ENCODE data around the gene ASPSCR1.
A peak's percentile ranks its signal among the peaks of the same experiment; 100 is the strongest.

Gene ASPSCR1

DNA sequence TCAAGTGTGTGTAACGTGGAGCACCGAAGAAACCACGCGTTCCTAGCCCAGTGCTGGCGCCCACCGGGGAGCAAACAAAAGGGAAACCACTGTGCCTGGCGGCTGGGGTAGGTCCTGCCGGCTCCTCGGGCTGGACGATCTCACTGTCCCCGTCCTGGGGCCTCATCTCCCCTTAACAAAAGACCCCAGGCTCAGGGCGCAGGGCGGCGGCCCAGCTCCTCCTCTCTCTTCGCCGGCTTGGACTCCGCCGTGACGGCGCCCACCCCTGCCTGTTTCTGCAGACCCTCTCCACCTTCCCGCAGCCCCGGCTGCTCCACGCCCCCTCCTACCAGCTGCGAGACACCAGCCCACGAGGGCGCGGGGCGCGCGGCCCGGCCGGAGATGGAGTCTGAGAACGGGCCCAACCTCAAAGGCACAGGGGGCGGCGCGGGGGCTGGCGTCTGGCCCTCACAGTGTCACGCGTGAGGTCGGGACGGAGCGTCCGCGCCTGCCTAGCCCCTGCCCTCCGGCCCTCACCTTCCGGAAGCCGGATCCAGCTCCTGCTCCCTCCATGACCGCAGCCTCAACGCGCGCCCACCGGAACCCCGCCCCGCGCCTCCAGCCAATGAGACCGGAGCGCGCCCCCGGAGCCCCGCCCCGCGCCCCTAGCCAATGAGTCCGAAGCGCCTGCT is 45.0 kb downstream of the ASPSCR1 start, which contains the start of gene CENPX:
CENPX (minus strand) TSS at position 569 of the 671 bp plus-strand sequence; CDS start at position 552, 17 bp downstream.
- H3K4me3 ChIP-seq (ENCODE audit: low read length), result peak within 1 kb of the TSS; percentile 74
- TF ChIP-seq, protein P1, sequence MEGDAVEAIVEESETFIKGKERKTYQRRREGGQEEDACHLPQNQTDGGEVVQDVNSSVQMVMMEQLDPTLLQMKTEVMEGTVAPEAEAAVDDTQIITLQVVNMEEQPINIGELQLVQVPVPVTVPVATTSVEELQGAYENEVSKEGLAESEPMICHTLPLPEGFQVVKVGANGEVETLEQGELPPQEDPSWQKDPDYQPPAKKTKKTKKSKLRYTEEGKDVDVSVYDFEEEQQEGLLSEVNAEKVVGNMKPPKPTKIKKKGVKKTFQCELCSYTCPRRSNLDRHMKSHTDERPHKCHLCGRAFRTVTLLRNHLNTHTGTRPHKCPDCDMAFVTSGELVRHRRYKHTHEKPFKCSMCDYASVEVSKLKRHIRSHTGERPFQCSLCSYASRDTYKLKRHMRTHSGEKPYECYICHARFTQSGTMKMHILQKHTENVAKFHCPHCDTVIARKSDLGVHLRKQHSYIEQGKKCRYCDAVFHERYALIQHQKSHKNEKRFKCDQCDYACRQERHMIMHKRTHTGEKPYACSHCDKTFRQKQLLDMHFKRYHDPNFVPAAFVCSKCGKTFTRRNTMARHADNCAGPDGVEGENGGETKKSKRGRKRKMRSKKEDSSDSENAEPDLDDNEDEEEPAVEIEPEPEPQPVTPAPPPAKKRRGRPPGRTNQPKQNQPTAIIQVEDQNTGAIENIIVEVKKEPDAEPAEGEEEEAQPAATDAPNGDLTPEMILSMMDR (conservative IDR thresholded peaks at IDR 0.05; ENCODE audit: low read length), result no peak
- DNase-seq (ENCODE audit: low read depth), result no peak

DNA sequence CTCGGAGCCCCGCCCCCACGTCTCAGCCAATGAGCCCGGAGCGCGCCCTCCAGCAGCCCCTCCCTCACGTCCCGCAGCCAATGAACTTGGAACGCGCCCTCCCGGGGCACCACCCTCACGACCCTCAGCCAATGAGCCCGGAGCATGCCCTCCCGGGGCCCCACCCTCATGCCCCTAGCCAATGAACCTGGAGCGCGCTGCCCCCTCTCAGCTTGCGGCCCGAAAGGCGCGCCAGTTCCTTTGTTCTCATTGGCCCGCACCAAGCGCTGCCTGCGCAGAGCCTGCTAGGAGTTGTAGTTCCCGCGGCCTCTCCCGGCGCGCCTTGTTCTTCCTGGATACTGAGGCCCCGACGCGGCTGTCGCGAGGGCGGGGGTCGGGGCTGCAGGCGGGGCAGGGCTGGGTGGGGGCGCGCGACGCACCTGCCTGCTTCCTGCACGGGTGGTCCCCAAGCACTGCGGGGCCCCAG is 45.6 kb downstream of the ASPSCR1 start, which contains the start of gene LRRC45:
LRRC45 (plus strand) TSS at position 325 of the 466 bp plus-strand sequence. CDS start 339 bp downstream, outside the sequence.
- H3K4me3 ChIP-seq (ENCODE audit: low read length), result peak within 1 kb of the TSS; percentile 74
- peak; percentile 100 for DNase-seq (ENCODE audit: low read depth)
- TF ChIP-seq, protein P1 (conservative IDR thresholded peaks at IDR 0.05; ENCODE audit: low read length), result no peak

DNA sequence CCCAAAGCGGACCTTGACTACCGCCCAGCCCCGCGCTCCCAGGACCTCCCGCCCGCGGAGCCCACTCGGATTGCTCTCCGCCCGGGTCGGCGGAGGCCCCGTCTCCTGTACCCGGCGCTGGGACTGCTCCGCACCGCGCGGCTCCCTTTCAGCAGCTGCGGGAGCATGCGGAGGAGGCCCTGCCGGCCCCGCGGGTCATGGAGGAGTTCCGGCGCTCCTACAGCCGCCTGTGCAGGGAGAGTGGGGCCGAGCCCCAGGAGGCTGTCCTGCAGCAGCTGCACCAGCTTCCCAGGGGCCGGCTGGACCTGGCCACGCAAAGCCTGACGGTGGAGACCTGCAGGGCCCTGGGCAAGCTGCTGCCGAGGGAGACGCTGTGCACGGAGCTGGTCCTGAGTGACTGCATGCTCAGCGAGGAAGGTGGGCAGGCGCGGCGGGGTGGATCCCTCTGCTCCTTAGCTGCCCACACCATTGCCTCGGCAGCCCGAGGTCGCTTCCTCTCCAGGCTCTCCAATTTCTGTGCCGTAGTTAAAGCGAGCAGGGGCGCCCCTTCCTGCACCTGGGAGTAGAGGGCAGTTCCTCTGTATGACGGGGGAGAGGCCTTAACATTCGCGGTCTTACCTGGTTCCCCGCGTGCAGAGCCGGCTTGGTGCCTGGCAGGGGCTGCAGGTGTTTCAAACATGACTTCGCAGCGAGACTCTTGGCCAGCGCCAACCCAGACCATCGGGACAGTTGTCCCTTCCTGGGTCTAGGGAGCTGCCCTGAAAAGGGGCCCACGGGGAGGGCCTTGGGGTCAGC is 46.2 kb downstream of the ASPSCR1 start:
- H3K4me3 ChIP-seq (ENCODE audit: low read length), result peak overlapping the region; percentile 64
- no peak for DNase-seq (ENCODE audit: low read depth)

DNA sequence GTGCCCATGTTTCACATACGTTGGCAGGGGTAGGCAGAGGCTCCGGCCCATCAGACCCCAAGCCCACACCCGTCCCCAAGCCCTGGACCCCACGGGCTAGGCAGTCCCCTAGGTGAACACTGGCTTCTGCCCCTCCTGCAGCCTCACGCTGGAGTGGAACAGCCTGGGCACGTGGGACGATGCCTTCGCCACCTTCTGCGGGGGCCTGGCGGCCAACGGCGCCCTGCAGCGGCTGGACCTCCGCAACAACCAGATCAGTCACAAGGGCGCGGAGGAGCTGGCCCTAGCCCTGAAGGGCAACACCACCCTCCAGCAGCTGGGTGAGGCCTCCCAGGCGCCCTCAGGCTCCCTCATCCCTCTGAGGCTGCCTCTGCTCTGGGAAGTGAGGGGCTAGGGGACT is 47.4 kb downstream of the ASPSCR1 start:
- TF ChIP-seq, protein P1 (conservative IDR thresholded peaks at IDR 0.05; ENCODE audit: low read length), result no peak
- no peak for DNase-seq (ENCODE audit: low read depth)
- no peak overlapping the region for H3K4me3 ChIP-seq (ENCODE audit: low read length)

More for the DNA sequence above, 46.2 kb downstream of the ASPSCR1 start:
- TF ChIP-seq, protein P1 (conservative IDR thresholded peaks at IDR 0.05; ENCODE audit: low read length), result no peak

DNA sequence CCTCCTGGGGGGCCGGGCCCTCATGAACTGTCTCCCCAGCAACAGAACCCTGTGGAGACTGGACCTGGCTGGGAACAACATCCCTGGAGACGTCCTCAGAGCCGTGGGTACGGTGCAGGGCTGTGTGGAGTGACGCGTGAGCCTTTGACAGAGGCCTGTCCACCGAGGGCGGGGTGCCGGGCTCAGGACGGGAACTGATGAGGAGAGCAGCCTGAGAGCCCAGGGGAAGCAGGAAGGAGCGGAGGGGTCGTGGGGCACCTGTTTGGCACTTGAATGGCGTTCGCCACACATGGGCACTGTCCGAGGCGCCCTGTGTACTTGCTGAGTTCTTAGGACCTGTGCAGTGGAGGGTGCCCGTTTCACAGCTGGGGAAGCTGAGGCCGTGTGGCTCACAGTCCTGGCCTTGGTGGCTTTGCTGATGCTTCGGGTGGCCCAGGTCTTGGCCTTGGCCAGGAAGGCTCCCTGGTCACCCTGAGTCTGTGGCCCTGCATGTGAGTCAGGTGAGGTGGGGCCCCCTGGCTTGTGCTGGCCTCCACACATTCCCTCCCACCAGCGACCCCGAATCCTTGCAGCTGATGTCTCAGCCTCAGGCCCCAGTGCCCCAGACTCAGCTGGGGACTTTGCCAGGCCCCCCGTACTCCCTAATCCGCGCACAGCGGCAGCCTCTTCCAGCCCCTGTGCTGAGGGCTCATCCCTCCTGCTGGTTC is 48.1 kb downstream of the ASPSCR1 start:
- DNase-seq (ENCODE audit: low read depth), result no peak
- TF ChIP-seq, protein P1 (conservative IDR thresholded peaks at IDR 0.05; ENCODE audit: low read length), result no peak
- H3K4me3 ChIP-seq (ENCODE audit: low read length), result no peak overlapping the region

DNA sequence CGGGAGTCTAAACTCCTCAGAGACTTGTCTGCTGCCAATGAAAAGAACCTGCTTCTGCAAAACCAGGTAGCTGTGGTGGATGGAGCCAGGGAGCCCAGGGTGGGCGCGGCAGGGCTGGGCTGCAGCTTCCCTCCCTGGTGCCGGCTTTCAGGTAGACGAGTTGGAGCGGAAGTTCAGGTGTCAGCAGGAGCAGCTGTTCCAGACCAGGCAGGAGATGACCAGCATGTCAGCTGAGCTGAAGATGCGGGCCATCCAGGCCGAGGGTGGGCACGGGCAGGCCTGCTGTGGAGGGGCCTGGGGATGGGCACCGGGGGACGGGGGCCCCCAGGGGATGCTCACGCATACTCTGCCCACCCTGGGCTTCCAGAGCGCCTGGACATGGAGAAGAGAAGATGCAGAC is 50.8 kb downstream of the ASPSCR1 start:
- no peak for DNase-seq (ENCODE audit: low read depth)
- TF ChIP-seq, protein P1 (conservative IDR thresholded peaks at IDR 0.05; ENCODE audit: low read length), result no peak
- no peak overlapping the region for H3K4me3 ChIP-seq (ENCODE audit: low read length)
